HFFc6 (cell line): ENCODE data around the gene VWA3B. TPM values are rescaled to one million over a fixed set of nuclear protein-coding genes. Genes with fewer than 3 reads are reported as not detected.
A peak's percentile ranks its signal among the peaks of the same experiment; 100 is the strongest.

Source experiments
- DNase-seq: peaks from one replicate; pipeline ENCODE4 v3.0.0-alpha.2; 2018
- H3K27ac Mint-ChIP-seq: 2 replicates; pipeline ENCODE4 v1.8.0; 2020; ENCODE audit warnings: mild to moderate bottlenecking, mixed read lengths
- H3K27me3 Mint-ChIP-seq: 2 replicates; pipeline ENCODE4 v1.8.0; 2021; ENCODE audit warnings: mild to moderate bottlenecking, moderate library complexity, mixed read lengths; ENCODE audit not compliant: insufficient read depth
- H3K36me3 Mint-ChIP-seq: 2 replicates; pipeline ENCODE4 v1.8.0; 2021; ENCODE audit warnings: low read depth, mixed read lengths
- H3K4me1 Mint-ChIP-seq: 2 replicates; pipeline ENCODE4 v1.8.0; 2020; ENCODE audit warnings: low read depth, mixed read lengths
- H3K4me3 Mint-ChIP-seq: 2 replicates; pipeline ENCODE4 v1.8.0; 2020; ENCODE audit warnings: mild to moderate bottlenecking, moderate library complexity, mixed read lengths
- H3K9me3 Mint-ChIP-seq: 2 replicates; pipeline ENCODE4 v1.8.0; 2020; ENCODE audit warnings: mild to moderate bottlenecking, mixed read lengths
- CTCF ChIP-seq: fragments of 200-600 bp; sonication (generic); IDR thresholded peaks from 2 replicates; pipeline ENCODE4 v1.5.0; 2021; ENCODE audit warnings: antibody characterized with exemption, mild to moderate bottlenecking
- total RNA-seq, 6 experiments: library from RNA; stranded (reverse); fragmentation: NEBNext Ultra II Directional; extraction: Animal tissue kit (Norgen Biotek cat#: 25700); gene quantifications; 2 replicates in 1 of 6; 3 replicates in 5 of 6; pipeline ENCODE4 v1.2.3, GENCODE V29; 2021

Gene VWA3B
- total RNA-seq, 6 experiments from 2014 or later = not detected

DNA sequence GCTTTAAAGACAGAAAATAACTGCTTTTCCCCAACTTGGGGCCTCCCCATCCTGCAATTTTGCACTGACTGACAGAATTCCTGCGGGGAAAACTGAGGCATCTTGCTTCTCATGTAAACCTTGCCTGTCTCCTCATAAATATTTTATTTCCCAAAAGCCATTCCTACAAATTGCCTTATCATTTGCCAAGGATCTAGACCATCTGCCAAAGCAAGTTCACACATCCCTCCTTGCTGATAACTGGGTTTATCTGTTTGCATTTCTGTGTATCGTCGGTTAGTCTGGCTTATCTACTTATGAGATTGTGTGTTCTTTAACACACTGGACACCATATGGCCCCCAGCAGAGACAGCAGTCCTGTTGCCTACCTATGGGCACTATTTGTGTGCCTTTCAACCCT, 256.3 kb downstream of the VWA3B start:
- Mint-ChIP-seq H3K27ac (no peak overlapping the region), H3K4me3 (no peak overlapping the region), H3K9me3 (peaks cover 3% of the 10 kb centered on the region), H3K27me3 (peaks cover 16% of the 10 kb centered on the region), H3K4me1 (peaks cover 20% of the 10 kb centered on the region), H3K36me3 (peaks cover 7% of the 10 kb centered on the region; the same call in 1 of the 2 replicates)
- no peak for DNase-seq
- TF ChIP-seq CTCF = no peak

DNA sequence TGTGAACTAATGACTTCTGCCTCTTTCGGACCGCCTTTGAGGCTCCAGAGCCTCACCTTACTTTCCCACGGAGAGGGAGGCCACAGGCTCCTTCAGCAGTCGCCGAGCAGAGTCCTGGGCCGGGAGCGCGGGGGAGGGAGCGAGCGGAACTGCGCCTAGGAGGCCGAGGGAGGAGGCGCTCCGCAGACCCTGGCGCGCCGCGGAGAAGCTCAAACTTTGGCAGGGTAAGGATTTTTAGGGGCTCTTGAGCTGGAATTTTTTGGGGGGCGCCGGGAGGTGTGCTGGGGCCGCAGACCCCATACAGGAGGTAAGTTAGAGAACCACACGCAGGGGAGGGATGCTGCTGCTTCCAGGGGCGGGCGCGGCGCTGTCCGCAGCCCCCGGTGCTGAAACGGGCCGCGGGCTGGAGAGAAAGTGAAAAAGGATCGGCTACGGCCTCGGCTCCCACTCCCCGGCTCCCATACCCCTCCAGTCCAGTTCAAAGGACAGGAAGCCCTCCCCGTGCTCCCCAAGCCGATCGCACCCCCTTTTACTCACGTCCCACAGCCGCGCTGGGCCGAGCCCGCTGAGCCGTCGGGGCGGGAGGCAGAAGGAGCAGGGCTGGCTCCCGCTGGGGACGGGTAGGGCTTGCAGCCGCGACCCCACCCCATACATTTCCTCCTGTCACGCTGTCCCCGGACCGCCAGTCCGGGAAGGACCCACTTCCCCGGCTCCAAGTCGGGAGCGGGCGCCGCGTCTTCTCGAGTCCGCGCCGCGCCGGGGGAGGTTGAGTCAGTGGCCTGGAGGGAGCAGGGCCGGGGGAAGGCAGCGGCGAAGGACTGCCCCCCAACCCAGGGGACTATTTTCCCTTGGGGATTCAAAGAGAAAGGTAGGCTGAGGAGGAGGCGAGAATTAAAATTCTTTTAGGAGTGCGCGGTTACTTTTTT, 259.6 kb downstream of the VWA3B start, which contains the start of gene CNGA3:
Gene CNGA3 (plus strand): TSS at position 146 of the 926 bp plus-strand sequence. CDS start 23,520 bp downstream, outside the sequence.
- Mint-ChIP-seq H3K4me1 (peaks cover 49% of the 10 kb centered on the region), H3K4me3 (peak within 1 kb of the TSS; percentile 76), H3K36me3 (peaks cover 8% of the 10 kb centered on the region; the same call in 1 of the 2 replicates), H3K27ac (no peak within 1 kb of the TSS; the same call in 1 of the 2 replicates), H3K9me3 (no peaks in the 10 kb centered on the region), H3K27me3 (peaks cover 24% of the 10 kb centered on the region)
- no peak for DNase-seq
- TF ChIP-seq CTCF = no peak

GRCh38 chr2:98347298-98348065, 260.5 kb downstream of the VWA3B start:
- Mint-ChIP-seq H3K4me3 (0 out of 2 replicates have a peak overlapping the region, but pooled peaks have one; percentile 20), H3K4me1 (peaks cover 49% of the 10 kb centered on the region), H3K27me3 (peaks cover 24% of the 10 kb centered on the region), H3K9me3 (no peaks in the 10 kb centered on the region), H3K27ac (peak overlapping the region; percentile 90; the same call in 1 of the 2 replicates), H3K36me3 (peaks cover 8% of the 10 kb centered on the region; the same call in 1 of the 2 replicates)
- no peak for TF ChIP-seq CTCF
- no peak for DNase-seq

- H3K9me3 Mint-ChIP-seq = no peaks in the 10 kb centered on the region
- peaks cover 24% of the 10 kb centered on the region for H3K27me3 Mint-ChIP-seq
- peak overlapping the region; percentile 90 for H3K27ac Mint-ChIP-seq
- peak; percentile 48 for DNase-seq
- peaks cover 49% of the 10 kb centered on the region for H3K4me1 Mint-ChIP-seq
- no peak for TF ChIP-seq CTCF
- peak overlapping the region; percentile 20 for H3K4me3 Mint-ChIP-seq
- peaks cover 8% of the 10 kb centered on the region; the same call in 1 of the 2 replicates for H3K36me3 Mint-ChIP-seq
Observed at GRCh38 chr2:98348066-98348561, 261.1 kb downstream of the VWA3B start.

- Mint-ChIP-seq H3K27ac (peak overlapping the region; percentile 90), H3K36me3 (peaks cover 8% of the 10 kb centered on the region; the same call in 1 of the 2 replicates), H3K4me1 (peaks cover 45% of the 10 kb centered on the region), H3K4me3 (peak overlapping the region; percentile 11; the same call in 1 of the 2 replicates), H3K27me3 (peaks cover 21% of the 10 kb centered on the region), H3K9me3 (no peaks in the 10 kb centered on the region)
- no peak for TF ChIP-seq CTCF
- peak; percentile 69 for DNase-seq
Observed at GRCh38 chr2:98350411-98350810, 263.4 kb downstream of the VWA3B start.
